Sciatic nerve (tissue), 2 donors: ENCODE measurements around the gene WSB2. TPM values are rescaled to one million over a fixed set of nuclear protein-coding genes. Genes with fewer than 3 reads are reported as not detected.
"Not testable (repeated sequence)": the region's sequence is repeated elsewhere in the genome, so short reads cannot be mapped to it uniquely, and the experiment has no call there.

Experiments
- ATAC-seq: fragments of 200-7000 bp; cut with Tn5 transposase; one replicate; pipeline ENCODE4 v1.9.1; 2020; ENCODE audit warnings: mild to moderate bottlenecking, moderate library complexity
- DNase-seq: peaks from one replicate; pipeline ENCODE4 v3.0.0-alpha.2; 2020; ENCODE audit warnings: low spot score
- intact Hi-C: fragments of 100-400 bp; cut with DNase I; formaldehyde crosslinking; loops from one replicate; pipeline ENCODE4 v1.14.2; 2022
- total RNA-seq: library from RNA; stranded (reverse); fragmentation: NEBNext Ultra II Directional; extraction: Animal tissue kit (Norgen Biotek cat#: 25700); gene quantifications from one replicate; pipeline ENCODE4 v1.2.1, GENCODE V29; 2021
- donor health status: DM: no; HTN: no; CAD: no.
- donor health status: DM: no; HTN: no; CAD: no.

Gene WSB2
- 62.5 TPM for total RNA-seq

DNA sequence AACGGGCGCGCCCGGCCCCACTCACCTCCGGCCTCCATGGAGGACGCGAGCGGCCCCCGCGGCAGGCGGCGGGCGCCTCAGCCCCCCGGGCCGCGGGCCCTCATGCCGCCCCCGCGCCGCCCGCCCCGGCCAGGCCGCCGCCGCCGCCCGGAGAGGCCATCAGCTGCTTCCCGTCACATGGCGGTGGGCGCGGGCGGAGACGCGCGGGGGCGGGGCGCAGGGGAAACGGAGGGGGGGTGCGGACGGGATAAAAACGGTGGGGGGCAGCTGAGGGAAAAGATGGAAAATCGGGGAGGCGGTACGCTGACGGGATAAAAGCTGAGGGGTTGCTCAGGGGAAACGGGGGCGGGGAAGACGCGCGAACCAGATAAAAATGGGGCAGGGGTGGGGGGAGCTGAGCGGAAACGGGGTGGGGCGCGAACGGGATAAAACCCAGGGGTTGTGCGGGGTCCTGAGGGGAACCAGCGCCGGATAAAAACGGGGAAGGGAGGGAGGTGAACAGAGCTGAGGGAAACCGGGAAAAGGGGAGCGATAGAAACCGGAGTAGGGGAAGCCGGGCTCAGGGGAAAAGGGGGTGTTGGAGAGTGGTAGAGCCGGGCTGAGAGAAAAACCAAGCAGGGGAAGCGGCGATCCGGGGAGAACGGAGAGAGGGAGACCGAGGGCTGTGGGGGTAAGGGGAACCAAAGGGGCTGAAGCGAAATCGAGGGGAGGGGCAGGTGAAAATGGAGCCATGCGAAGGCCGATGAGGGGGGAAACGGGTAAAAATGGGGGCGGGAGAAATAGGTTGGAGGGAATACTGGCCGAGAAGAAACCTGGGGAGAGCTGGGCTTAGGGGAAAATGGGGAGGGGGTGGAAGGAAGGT is at the start of gene WSB2:
Gene WSB2, minus strand, starts transcription at position 169 of the 862 bp plus-strand sequence. Its CDS starts 131 bp downstream, at position 38.
- ATAC-seq (peak; percentile 79), DNase-seq (peak; percentile 93)
- intact Hi-C loops: no loop called here

DNA sequence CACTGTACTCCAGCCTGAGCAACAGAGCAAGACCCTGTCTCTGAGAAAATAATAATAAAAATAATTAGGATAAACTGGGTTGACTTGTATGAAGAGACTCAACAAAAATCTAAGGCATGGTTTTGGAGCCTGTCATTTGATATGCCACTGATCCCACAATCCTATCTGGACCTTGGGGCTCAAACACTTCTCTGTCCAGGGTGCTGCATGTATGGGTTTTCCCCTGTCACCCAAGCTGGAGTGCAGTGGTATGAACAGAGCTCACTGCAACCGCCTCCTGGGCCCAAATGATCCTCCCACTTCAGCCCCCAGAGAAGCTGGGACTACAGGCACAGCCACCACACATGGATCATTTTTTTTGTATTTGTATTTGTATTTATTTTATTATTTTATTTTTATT is 48.1 kb upstream of the WSB2 start:
- intact Hi-C loops: no loop called here
- DNase-seq (no peak), ATAC-seq (no peak)

GRCh38 chr12:118107694-118108093 is 46.7 kb upstream of the WSB2 start:
- intact Hi-C loops: no loop called here
- no peak for ATAC-seq
- DNase-seq: no peak

GRCh38 chr12:118107011-118107410 is 46.0 kb upstream of the WSB2 start:
- no peak for ATAC-seq
- DNase-seq: no peak
- intact Hi-C loops: no loop called here

DNA sequence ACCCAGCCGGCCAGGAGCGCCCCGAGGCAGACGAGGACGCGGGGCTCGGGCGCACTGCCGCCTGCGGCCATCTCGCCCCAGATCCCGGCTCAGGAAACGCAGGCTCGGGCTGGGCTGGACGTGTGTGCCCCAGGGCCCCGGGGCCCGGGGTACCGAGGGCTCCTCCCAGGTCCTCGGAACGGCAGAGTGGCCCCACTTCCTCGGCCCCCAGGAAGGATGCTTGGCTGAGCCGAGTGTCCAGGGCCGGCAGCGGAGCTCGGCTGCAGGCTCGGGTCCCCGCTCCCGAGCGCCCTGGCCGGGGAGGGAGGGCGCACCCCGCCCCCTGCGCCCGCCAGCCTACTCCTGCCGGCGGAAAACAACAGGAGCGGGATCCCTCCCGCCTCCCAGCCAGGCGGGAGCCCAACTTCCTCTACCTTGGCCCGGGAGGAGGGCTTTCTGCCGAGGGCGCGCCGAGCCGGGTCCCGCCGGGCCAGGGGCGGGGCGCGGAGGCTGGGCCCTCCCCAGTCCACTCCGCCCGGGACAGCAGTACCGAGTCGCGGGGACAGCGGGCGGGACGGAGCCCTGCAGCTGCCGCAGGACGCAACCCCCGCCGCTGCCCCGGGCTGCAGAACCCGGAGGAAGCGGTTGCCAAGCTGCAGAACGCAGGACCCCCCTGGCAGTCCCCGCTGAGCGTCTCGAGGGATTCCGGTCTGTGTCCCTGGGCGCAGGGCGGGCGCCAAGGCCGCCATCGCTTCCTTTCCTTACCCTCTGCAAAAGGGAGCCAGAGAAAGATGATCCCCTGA is 42.8 kb upstream of the WSB2 start, which contains the start of gene VSIG10:
Gene VSIG10, minus strand, starts transcription at position 411 of the 782 bp plus-strand sequence. Its CDS starts 340 bp downstream, at position 71.
- peak; percentile 77 for DNase-seq
- intact Hi-C loops: no loop called here
- peak; percentile 93 for ATAC-seq

DNA sequence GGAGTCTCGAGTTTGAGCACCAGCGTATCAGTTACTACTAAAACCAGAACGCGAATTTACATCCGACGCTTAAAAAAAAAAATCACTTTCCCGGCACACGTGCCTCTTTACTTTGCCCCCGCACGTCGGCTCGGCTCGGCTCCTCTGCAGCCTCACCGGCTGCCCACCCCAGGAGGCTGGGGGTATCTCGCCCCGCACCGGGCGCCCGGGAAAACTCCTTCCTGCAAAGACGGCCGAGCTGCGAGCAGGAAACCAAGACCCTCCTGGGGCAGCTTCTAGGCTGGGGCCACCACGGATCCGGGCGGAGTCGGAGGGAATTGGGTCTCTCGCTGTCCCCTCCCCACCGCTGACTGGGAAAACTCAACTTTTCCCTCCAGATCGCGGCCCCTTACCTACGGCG is 42.2 kb upstream of the WSB2 start:
- ATAC-seq: peak; percentile 29
- peak; percentile 59 for DNase-seq
- intact Hi-C loops: no loop called here

DNA sequence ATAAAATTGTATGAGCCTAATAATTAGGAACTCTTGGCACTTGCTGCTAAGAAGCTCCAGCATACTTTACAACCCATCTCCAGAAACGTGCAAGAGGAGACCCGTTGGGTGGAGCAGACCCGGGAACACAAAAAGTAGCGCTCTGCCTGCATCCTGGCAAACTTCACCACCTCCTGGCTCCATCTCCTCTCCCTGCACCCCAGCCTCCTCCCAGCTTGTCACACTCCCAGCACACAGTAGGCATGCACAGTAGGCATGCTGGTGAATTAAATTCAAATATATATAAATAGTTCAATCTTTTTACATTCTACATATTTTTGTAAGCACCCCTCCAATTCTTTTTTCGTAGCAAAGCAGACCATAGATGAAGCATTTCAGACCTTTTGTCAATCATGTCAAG is 41.6 kb upstream of the WSB2 start:
- intact Hi-C loops: no loop called here
- DNase-seq (no peak), ATAC-seq (no peak)

- intact Hi-C loops: no loop called here
- no peak for DNase-seq
- no peak for ATAC-seq
Observed at GRCh38 chr12:118102070-118102469, 41.1 kb upstream of the WSB2 start.

DNA sequence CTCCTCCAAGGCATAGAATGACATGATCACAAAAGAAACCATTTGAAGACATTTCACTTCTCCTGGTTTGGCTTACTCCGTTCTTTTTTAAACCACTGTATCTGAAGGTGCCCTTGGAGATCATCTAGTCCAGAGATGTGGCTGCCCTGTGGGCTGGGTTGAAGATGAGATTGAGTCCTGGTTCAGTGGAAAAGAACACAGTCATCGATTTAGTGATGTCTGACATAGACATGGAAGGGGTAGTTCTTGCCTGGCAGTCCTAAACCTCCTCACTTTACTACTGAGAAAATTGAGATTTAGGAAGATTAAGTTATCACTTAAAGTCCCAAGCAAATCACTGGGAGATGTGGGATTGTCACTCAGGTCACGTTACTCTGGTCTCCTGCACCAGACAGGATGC is 40.1 kb upstream of the WSB2 start:
- DNase-seq (no peak), ATAC-seq (no peak)
- intact Hi-C loops: no loop called here

DNA sequence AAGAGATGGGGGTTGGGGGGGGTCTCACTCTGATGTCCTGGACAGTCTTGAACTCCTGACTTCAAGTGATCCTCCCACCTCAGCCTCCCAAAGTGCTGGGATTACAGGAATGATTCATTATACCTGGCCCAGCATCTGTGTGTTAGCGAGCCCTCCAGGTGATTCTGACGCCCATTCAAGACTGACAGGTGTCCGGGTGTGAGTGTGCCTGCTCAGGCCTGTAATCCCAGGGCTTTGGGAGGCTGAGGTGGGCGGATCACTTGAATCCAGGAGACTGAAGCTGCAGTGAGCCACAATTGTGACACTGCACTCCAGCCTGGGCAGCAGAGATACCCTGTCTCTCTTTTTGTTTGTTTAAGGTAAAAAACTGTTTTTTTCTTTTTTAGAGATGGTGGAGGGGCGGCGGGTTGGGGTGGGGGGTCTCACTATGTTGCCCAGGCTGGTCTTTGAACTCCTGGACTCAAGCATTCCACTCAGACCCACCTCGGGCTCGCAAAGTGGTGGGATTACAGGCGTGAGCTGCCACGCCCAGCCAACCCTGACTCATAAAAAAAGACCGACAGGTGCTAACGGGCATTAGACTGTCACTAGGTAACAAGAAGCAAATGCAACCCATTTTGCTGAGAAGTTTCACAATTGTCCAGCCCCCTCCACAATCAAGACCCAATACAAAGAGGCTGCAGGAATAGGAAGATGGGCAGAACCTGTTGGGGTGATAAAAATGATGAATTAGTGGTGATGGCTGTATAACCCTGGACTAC is 38.1 kb upstream of the WSB2 start:
- DNase-seq: no peak
- no peak for ATAC-seq
- intact Hi-C loops: no loop called here

- intact Hi-C loops: no loop called here
- ATAC-seq (no peak), DNase-seq (no peak)
Observed at GRCh38 chr12:118098401-118098800, 37.4 kb upstream of the WSB2 start.

DNA sequence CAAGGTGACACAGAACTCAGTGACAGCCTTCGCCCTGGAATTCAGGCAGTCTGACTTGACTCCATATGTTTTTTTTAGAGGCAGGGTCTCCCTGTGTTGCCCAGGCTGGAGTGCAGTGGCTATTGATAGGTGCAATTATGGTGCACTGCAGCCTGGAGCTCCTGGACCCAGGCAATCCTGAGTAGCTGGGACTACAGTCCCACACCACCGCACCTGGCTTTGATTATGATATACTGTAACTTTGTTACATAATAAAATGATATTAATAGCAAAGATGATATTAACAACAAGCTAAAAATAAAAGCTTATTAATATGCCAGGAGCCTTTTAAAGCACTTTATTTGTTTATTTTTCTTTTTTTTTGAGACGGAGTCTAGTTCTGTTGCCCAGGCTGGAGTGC is 33.1 kb upstream of the WSB2 start:
- ATAC-seq (no peak), DNase-seq (no peak)
- intact Hi-C loops: no loop called here

DNA sequence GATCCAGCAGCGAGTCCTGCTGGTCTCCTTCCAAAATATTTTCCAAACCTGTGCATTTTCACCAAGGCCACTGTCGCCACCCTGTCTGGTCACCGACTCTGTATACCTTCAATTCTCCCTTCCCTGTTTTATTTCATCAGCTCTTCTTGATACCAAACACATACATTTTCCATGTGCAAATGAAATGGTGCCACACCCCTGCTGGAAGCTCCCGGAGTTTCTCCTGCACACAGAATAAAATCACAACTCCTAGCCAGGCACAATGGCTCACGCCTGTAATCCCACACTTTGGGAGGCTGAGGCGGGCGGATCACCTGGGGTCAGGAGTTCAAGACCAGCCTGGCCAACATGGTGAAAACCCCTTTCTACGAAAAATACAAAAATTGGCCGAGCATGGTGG is 28.8 kb upstream of the WSB2 start:
- ATAC-seq (no peak), DNase-seq (no peak)
- intact Hi-C loops: no loop called here

- intact Hi-C loops: no loop called here
- DNase-seq (no peak), ATAC-seq (no peak)
Observed at GRCh38 chr12:118082161-118082560, 21.2 kb upstream of the WSB2 start.

GRCh38 chr12:118081521-118081920 is 20.5 kb upstream of the WSB2 start:
- intact Hi-C loops, ATAC-seq, DNase-seq: not testable (repeated sequence)

DNA sequence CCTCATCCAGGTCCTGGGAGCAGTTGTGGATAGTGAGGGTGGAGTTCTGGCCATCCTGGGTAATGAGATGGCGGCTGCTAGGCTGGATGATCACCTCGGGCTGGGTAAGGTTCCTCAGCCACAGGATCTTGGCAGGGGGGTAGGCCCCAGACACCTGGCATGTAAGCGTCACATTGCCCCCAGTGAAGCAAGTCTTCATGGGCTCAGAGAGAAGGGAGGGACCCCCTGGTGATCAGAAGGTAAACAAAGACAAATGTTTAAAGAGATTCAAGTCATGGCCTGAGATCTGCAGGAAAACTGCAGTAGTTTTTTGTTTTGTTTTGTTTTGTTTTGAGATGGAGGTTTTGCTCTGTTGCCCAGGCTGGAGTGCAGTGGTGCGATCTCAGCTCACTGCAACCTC is 12.8 kb upstream of the WSB2 start:
- ATAC-seq: no peak
- intact Hi-C loops: no loop called here
- DNase-seq: no peak

GRCh38 chr12:118070650-118071049 is 9.7 kb upstream of the WSB2 start:
- DNase-seq (no peak), ATAC-seq (no peak)
- intact Hi-C loops: no loop called here

DNA sequence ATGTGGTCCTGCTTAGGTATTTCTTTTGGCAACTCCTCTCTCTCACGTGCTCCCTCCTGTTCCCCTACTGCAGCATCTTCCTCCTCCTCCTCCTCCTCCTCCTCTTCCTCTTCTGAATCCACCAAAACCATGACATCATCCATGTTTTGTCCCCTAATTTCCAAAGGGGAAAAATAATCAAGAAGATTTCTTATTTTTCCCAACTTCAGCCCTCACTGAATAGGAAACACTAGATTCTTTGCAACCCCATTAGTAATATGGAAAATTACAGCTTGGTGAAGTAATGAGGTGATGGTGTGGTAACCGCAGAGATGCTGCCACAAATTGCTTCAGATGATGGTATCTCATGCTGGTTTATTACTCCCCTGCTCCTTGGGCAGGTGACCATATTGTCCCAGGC is 7.5 kb upstream of the WSB2 start:
- intact Hi-C loops: no loop called here
- DNase-seq (no peak), ATAC-seq (no peak)

GRCh38 chr12:118065380-118065779 is 4.4 kb upstream of the WSB2 start:
- no peak for DNase-seq
- no peak for ATAC-seq
- intact Hi-C loops: no loop called here
